Myocyte (in vitro differentiated cells): ENCODE measurements around the gene FURIN. TPM values are rescaled to one million over a fixed set of nuclear protein-coding genes. Genes with fewer than 3 reads are reported as not detected.
"Not testable (repeated sequence)": the region's sequence is repeated elsewhere in the genome, so short reads cannot be mapped to it uniquely, and the experiment has no call there.

Experiments used
- DNase-seq: peaks from one replicate; pipeline ENCODE4 v3.0.0-alpha.2; 2012; ENCODE audit warnings: low read depth
- total RNA-seq: library from RNA; depleted of rRNA; stranded (reverse); fragments of >200 nt; gene quantifications from 2 replicates; pipeline ENCODE4 v1.2.3, GENCODE V29; 2014

FURIN gene
- total RNA-seq, 1 donor from 2014 or later: 38.5 TPM

- no peak for DNase-seq
Observed at GRCh38 chr15:90901175-90902039, 33.0 kb downstream of the FURIN start.

GRCh38 chr15:90902040-90902839 lies 33.9 kb downstream of the FURIN start:
- DNase-seq: peak; percentile 84

DNA sequence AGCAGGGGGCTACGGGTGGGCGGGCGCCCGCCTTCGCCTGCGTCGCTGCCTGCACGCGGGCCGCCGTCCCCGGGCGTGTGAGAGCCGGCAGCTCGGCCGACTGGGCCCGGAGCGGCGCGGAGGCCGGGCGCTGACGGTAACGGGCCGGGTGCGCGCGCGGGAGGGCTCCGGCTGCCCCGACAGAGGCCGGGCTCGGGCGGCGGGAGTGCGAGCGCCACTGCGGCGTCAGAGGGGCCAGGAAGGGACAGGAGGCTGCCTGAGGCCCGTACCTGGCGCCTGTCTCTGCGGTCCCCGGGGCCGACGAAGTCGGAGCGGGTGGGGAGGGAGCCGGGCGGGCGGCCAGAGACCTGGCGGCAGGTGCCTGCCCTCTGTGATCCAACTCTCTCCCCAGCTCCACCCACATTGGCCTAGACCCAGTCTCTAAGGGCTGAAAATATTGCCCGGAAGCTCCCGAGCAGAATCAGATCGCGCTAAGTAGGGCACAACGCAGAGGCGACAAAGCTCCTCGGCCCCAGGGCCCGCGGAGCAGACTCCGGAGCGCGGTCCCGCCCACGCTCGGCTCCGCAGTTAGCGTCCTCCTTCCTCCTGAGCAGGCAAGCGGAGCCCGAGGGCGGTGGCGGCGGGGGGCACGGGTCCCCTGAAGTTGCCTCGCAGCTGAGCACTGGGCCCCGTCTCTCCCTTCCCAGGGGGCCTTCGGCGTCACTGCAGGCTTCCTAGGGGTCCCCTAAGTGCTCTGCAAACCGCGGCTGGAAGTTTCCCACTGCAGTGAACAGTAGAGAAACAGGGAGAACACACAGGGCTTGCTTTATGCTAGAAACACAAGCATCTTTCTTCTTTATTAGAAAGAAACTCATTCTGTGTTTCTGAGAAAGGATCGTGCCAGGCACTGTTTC lies 34.7 kb downstream of the FURIN start, which contains the start of gene MAN2A2:
Gene MAN2A2 (plus strand): TSS at position 463 of the 893 bp plus-strand sequence. CDS start 906 bp downstream, outside the sequence.
- DNase-seq: peak; percentile 64

GRCh38 chr15:90903733-90904536 lies 35.5 kb downstream of the FURIN start:
- DNase-seq: no peak

- DNase-seq: no peak
Observed at GRCh38 chr15:90904746-90905145, 36.4 kb downstream of the FURIN start.

DNA sequence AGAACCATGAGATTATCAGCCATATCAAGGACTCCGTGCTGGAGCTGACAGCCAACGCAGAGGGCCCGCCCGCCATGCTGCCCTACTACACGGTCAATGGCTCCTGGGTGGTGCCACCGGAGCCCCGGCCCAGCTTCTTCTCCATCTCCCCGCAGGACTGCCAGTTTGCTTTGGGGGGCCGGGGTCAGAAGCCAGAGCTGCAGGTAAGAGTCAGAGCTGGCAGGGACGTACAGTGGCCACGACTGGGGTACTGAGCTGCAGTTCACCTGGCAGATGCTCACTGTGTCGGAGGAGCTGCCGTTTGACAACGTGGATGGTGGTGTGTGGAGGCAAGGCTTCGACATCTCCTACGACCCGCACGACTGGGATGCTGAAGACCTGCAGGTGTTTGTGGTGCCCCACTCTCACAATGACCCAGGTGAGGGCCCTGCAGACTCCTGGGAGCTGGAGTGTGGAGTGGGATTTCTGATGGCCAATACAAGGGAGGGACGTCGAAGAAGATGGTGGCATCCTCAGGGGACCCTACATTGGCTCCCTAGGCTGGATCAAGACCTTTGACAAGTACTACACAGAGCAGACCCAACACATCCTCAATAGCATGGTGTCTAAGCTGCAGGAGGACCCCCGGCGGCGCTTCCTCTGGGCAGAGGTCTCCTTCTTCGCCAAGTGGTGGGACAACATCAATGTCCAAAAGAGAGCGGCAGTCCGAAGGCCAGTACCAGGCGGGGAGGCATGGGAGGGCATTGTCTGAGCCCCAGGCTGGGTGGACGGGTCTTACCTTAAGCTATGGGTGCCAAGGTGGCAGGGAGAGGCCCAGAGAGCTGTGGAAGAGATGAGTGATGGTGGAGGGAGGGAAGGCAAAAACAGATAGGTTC lies 37.2 kb downstream of the FURIN start:
- no peak for DNase-seq

- DNase-seq: no peak
Observed at GRCh38 chr15:90906181-90906849, 37.9 kb downstream of the FURIN start.

- DNase-seq: no peak
Observed at GRCh38 chr15:90907051-90907660, 38.8 kb downstream of the FURIN start.

DNA sequence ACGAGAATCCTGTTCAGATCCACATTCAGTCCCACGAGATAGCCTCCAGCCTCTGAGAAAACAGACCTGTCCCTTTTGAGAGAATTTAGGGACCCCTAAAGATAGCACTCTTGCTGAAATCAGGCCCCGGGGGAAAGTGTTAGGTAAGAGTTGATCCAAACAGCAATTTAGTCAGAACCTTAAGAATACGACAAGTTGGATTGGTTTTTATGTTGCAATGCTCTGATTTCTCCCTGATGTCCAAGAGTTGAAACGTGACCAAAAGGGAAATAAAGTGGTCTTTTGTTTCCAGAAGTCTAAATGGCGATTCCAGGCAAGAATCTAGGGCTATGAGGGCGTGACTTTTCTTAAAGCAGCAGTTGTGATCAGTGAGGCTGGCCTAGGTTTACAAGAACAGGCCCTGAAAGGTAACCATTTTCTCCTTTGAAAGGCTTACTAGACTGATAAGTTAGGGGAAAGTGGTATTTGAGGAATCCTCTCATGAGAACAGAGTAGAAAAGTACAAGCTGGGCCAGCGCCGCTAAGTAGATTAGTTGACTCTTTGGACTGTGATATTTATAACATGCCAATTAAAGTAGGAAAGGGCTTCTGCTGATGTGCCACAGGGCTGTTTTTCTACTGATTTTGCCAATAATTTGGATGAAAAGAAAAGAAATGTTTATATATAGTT lies 39.6 kb downstream of the FURIN start:
- DNase-seq: no peak

GRCh38 chr15:90909449-90909848 lies 41.1 kb downstream of the FURIN start:
- not testable (repeated sequence) for DNase-seq

DNA sequence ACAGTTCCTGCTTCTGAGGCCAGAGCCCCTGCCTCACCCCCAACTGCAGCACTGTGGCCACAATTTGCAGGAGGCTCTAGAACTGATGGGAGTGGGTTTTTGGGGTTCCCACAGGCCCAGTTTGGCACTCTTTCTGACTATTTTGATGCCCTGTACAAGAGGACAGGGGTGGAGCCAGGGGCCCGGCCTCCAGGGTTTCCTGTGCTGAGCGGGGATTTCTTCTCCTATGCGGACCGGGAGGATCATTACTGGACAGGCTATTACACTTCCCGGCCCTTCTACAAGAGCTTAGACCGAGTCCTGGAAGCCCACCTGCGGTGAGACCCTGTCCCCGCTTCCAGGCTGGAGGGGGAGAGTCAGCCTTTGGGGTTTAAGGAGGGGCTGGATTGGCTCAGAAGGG lies 41.6 kb downstream of the FURIN start:
- DNase-seq: no peak

DNA sequence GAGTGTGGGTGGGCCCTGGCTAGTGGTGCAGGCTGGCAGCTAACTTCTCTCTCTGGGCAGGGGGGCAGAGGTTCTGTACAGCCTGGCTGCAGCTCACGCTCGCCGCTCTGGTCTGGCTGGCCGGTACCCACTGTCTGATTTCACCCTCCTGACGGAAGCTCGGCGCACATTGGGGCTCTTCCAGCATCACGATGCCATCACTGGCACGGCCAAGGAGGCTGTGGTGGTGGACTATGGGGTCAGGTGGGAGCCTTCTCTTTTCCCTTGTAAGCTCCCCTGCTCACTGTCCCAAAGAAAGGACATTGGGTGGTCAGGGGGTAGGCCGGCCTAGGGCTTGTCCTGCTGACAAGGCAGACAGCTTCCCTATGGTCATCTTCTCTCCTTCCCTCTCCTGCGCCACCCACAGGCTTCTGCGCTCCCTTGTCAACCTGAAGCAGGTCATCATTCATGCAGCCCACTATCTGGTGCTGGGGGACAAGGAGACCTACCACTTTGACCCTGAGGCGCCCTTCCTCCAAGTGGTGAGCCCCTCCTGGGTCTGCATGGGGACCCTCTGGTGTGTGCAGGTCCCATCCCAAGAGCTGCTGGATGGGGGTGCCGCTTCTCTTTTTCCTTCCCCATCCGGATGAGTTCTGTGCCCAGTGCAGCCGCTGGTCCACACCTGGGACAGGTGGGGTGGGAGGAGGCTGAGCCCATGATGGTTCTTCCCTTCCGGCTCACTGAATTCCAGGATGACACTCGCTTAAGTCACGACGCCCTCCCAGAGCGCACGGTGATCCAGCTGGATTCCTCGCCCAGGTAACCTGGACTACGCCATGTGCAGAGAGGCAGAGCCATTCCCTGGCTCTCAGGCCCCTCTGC lies 42.3 kb downstream of the FURIN start:
- DNase-seq: no peak

- no peak for DNase-seq
Observed at GRCh38 chr15:90911302-90911623, 42.9 kb downstream of the FURIN start.

DNA sequence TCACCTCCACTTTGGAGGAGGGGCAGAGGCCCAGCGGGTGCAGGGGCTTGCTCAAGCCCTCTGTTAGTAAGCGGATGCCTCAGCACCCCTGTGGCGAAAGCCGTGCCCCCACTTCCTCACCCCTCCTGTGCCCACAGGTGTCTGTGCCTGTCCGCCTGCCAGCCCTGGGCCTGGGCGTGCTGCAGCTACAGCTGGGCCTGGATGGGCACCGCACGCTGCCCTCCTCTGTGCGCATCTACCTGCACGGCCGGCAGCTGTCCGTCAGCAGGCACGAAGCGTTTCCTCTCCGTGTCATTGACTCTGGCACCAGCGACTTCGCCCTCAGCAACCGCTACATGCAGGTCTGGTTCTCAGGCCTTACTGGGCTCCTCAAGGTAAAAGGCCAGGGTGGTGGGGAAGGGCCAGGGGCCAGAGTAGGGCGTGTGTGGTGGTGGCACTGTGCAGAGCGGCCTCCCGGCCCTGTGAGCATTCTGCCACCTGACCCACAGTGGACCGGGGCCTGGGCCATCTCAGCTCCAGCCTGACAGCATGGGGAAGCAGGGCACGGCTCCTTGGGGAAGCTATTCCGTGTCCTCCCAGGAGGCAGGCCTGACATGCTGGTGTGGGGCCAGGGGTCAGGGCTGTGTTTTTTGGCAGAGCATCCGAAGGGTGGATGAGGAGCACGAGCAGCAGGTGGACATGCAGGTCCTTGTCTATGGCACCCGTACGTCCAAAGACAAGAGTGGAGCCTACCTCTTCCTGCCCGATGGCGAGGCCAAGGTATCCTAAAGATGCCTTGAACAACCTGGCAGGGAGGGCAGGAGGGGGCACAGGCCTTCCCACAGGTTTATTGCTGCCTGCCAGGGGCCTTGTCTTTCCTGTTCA lies 43.8 kb downstream of the FURIN start:
- DNase-seq: no peak

GRCh38 chr15:90912770-90913075 lies 44.3 kb downstream of the FURIN start:
- DNase-seq: no peak

DNA sequence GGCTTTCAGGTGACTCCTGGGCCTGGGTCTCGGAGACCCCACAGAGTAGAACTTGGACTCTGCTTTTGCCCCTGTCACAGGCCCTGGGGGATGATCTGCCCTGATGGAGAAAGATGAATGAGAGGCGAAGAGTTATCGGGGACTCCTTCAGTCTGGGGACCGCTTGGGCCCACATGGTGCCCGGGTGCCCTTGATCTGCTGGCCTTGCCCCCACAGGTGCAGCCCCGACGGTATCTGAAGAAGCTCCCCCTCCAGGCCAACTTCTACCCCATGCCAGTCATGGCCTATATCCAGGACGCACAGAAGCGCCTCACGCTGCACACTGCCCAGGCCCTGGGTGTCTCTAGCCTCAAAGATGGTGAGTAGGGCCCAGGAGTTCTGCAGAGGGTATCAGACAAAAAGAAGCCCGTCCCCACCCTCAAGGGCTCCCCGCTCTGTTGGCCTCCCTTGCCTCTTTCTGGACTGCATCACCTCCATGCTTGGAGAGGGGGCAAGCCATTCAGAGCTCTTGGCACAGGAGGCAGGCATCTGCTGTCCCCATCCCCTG lies 45.1 kb downstream of the FURIN start:
- DNase-seq: no peak
